Measurements from ENCODE around the gene C4orf50. TPM values are rescaled to one million over a fixed set of nuclear protein-coding genes. Genes with fewer than 3 reads are reported as not detected.

C4orf50 gene
- total and polyA plus RNA-seq, 10 of the 15 experiments (the other 5 are each of a cell fraction or from before 2014, with no cell fraction given), result 0.04 to 0.09 (median 0.05) TPM; not detected in 3

DNA sequence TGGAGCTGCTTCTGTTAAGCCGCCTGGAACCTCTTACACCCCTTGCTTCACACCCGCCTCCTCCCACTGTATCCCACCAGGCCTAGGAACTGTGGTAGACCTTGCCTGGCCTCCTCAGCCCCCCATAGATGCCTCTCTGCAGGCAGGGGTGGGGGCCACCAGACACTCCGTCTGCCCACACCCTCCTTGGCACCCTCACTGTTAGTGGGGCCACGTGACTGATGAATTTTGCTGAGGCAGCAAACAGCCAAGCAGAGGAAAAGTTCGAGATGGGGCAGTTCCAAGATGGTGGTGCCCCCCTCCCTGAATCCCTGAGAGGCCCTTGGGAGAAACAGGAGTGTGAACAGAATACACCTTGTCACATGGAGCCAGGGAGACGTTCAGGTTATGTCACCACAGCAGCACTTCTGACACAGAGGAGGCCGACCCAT, 41.2 kb upstream of the C4orf50 start:
- Histone ChIP-seq H2AFZ (ENCODE audit: control insufficient read depth, low read depth, low read length) (no peak overlapping the region), H3K4me2 (ENCODE audit: control insufficient read depth, insufficient read depth) (no peak overlapping the region), H3K27me3 (replicated peaks in 1 of 2; ENCODE audit: control insufficient read depth in 2 of 2, insufficient read depth in 2 of 2, low read length in 1 of 2) (no peaks in the 10 kb centered on the region), H3K27ac (ENCODE audit: control insufficient read depth, insufficient read depth) (no peak overlapping the region), H3K4me1 (ENCODE audit: control insufficient read depth, insufficient read depth, low read length) (no peaks in the 10 kb centered on the region), H3K9me3 (replicated peaks; ENCODE audit: control insufficient read depth, insufficient read depth, low read length) (peaks cover 18% of the 10 kb centered on the region), H3K36me3 (ENCODE audit: control insufficient read depth in 2 of 2, insufficient read depth in 2 of 2, low read length in 1 of 2) (peaks cover 5 to 19% of the 10 kb centered on the region in 2 experiments; a peak in 3 of 4 replicates), H3K9ac (ENCODE audit: control insufficient read depth, insufficient read depth, low read length) (no peak overlapping the region), H4K20me1 (ENCODE audit: control insufficient read depth, insufficient read depth) (no peaks in the 10 kb centered on the region), H3K79me2 (ENCODE audit: control insufficient read depth, insufficient read depth, low read length) (no peaks in the 10 kb centered on the region), H3K4me3 (no peak overlapping the region)
- BruUV-seq (replicated peaks), result no TSS peak
- in situ Hi-C loops (cut with MboI), result no loop called here
- ChIA-PET RAD21 (ENCODE audit: unreplicated experiment) (no interaction called here), CTCF (interaction anchor here (1.2 kb wide), 1 partner anchor 482 kb away, joined by 3 read pairs; no protein-coding TSS in a partner anchor), POLR2A (no interaction called here), SMC1A (ENCODE audit: uncharacterized antibody, unreplicated experiment) (no interaction called here)
- no peak for DNase-seq (ENCODE audit: low read depth, low spot score)
- ATAC-seq, result no peak
- FAIRE-seq, result no peak
- intact Hi-C loops (cut with micrococcal nuclease; ENCODE audit: unreplicated experiment), result no loop called here
- WGBS (ENCODE audit: insufficient coverage, insufficient replicate concordance, low lambda C conversion rate, missing lambda C conversion rate), result 81% methylated on average over 7 of the region's 7 CpGs
- no peak for TF ChIP-seq RAD51 (IDR thresholded peaks at IDR 0.05)

DNA sequence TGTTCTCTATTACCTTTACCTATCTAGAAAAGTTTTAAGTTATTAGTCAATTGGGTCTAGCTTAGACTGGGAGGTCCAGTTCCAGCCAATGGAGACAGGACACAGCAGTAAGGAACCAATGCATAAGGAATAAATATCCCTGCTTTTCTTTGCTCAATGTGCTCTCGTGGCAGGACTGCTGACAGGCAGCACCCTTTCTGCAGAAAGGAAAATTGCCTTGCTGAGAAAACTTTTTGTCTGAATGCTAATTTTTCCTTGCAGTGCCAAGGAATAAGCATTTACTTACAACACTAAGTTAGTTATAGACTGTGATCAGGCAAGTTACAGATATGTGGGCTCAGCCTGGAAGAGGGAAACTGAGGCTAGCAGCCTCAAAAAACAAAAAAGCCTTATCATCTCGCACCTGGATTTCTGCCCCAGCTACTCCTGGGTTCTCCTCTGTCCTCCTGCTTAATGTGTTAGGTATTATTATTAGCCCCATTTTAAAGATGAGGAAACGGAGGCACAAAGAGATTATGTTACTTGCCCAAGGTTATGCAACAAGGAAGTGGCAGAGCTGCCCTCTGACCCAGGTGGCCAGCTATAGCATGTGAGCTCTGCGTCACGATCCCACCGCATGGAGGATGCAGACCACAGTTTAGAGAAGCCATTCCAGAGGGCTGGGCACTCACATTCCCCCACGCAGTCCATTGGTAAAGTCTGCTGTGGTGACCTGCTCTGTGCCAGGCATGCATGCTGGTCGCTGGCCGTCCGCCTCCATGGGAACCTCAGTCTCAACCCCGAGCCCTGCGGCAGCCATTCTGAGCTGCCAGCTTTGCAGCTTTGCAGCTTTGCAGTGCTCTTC, 40.5 kb upstream of the C4orf50 start:
- 84% methylated on average over 12 of the region's 12 CpGs for WGBS (ENCODE audit: insufficient coverage, insufficient replicate concordance, low lambda C conversion rate, missing lambda C conversion rate)
- no peak for FAIRE-seq

More for the DNA sequence above, 40.5 kb upstream of the C4orf50 start:
- ChIA-PET SMC1A (ENCODE audit: uncharacterized antibody, unreplicated experiment) (interaction anchor here (0.6 kb wide), 1 partner anchor 1641 kb away, joined by 3 read pairs; no protein-coding TSS in a partner anchor), RAD21 (ENCODE audit: unreplicated experiment) (no interaction called here), POLR2A (no interaction called here), CTCF (no interaction called here)
- H3K36me3 ChIP-seq (ENCODE audit: control insufficient read depth in 2 of 2, insufficient read depth in 2 of 2, low read length in 1 of 2), result peaks cover 5 to 19% of the 10 kb centered on the region in 2 experiments; a peak in 3 of 4 replicates
- H3K9me3 ChIP-seq (replicated peaks; ENCODE audit: control insufficient read depth, insufficient read depth, low read length), result peaks cover 18% of the 10 kb centered on the region
- no peak overlapping the region for H3K27ac ChIP-seq (ENCODE audit: control insufficient read depth, insufficient read depth)
- in situ Hi-C loops (cut with MboI), result no loop called here
- H4K20me1 ChIP-seq (ENCODE audit: control insufficient read depth, insufficient read depth), result no peaks in the 10 kb centered on the region
- H3K9ac ChIP-seq (ENCODE audit: control insufficient read depth, insufficient read depth, low read length), result no peak overlapping the region
- no TSS peak for BruUV-seq (replicated peaks)
- intact Hi-C loops (cut with micrococcal nuclease; ENCODE audit: unreplicated experiment), result no loop called here
- no peak for DNase-seq (ENCODE audit: low read depth, low spot score)
- no peaks in the 10 kb centered on the region for H3K27me3 ChIP-seq (replicated peaks in 1 of 2; ENCODE audit: control insufficient read depth in 2 of 2, insufficient read depth in 2 of 2, low read length in 1 of 2)
- no peak overlapping the region for H3K4me2 ChIP-seq (ENCODE audit: control insufficient read depth, insufficient read depth)
- no peak for ATAC-seq
- H2AFZ ChIP-seq (ENCODE audit: control insufficient read depth, low read depth, low read length), result no peak overlapping the region
- H3K4me1 ChIP-seq (ENCODE audit: control insufficient read depth, insufficient read depth, low read length), result no peaks in the 10 kb centered on the region
- no peaks in the 10 kb centered on the region for H3K79me2 ChIP-seq (ENCODE audit: control insufficient read depth, insufficient read depth, low read length)
- TF ChIP-seq CBX5 (IDR thresholded peaks at IDR 0.05; ENCODE audit: low read depth) (peak; percentile 100), POLR2AphosphoS2 (IDR thresholded peaks at IDR 0.05; ENCODE audit: low read depth, low read length) (no peak), POLR2A (IDR thresholded peaks at IDR 0.05; ENCODE audit: low read depth, low read length) (no peak), NR2C1 (IDR thresholded peaks at IDR 0.05) (no peak), EZH2 (IDR thresholded peaks at IDR 0.05; ENCODE audit: borderline replicate concordance, control insufficient read depth, low read depth, low read length) (no peak), ESRRA (IDR thresholded peaks at IDR 0.05; ENCODE audit: low read length) (no peak), FOS (IDR thresholded peaks at IDR 0.05; ENCODE audit: borderline replicate concordance, extremely low read depth, insufficient read length) (no peak), KLF5 (IDR thresholded peaks at IDR 0.05; ENCODE audit: partially characterized antibody) (peak; percentile 96)
- TF ChIP-seq, protein P1, sequence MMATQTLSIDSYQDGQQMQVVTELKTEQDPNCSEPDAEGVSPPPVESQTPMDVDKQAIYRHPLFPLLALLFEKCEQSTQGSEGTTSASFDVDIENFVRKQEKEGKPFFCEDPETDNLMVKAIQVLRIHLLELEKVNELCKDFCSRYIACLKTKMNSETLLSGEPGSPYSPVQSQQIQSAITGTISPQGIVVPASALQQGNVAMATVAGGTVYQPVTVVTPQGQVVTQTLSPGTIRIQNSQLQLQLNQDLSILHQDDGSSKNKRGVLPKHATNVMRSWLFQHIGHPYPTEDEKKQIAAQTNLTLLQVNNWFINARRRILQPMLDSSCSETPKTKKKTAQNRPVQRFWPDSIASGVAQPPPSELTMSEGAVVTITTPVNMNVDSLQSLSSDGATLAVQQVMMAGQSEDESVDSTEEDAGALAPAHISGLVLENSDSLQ (IDR thresholded peaks at IDR 0.05), result no peak
- TF ChIP-seq, protein P2, sequence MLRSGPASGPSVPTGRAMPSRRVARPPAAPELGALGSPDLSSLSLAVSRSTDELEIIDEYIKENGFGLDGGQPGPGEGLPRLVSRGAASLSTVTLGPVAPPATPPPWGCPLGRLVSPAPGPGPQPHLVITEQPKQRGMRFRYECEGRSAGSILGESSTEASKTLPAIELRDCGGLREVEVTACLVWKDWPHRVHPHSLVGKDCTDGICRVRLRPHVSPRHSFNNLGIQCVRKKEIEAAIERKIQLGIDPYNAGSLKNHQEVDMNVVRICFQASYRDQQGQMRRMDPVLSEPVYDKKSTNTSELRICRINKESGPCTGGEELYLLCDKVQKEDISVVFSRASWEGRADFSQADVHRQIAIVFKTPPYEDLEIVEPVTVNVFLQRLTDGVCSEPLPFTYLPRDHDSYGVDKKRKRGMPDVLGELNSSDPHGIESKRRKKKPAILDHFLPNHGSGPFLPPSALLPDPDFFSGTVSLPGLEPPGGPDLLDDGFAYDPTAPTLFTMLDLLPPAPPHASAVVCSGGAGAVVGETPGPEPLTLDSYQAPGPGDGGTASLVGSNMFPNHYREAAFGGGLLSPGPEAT (IDR thresholded peaks at IDR 0.05; ENCODE audit: low read depth), result peak; percentile 56; the same call in 1 of the 2 replicates
- TF ChIP-seq, protein P3, sequence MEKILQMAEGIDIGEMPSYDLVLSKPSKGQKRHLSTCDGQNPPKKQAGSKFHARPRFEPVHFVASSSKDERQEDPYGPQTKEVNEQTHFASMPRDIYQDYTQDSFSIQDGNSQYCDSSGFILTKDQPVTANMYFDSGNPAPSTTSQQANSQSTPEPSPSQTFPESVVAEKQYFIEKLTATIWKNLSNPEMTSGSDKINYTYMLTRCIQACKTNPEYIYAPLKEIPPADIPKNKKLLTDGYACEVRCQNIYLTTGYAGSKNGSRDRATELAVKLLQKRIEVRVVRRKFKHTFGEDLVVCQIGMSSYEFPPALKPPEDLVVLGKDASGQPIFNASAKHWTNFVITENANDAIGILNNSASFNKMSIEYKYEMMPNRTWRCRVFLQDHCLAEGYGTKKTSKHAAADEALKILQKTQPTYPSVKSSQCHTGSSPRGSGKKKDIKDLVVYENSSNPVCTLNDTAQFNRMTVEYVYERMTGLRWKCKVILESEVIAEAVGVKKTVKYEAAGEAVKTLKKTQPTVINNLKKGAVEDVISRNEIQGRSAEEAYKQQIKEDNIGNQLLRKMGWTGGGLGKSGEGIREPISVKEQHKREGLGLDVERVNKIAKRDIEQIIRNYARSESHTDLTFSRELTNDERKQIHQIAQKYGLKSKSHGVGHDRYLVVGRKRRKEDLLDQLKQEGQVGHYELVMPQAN (conservative IDR thresholded peaks at IDR 0.05), result no peak
- no peak overlapping the region for H3K4me3 ChIP-seq

All from GM12878 (cell line).